ENCODE results near the gene BAG5.
"Not testable (repeated sequence)": the region's sequence is repeated elsewhere in the genome, so short reads cannot be mapped to it uniquely, and the experiment has no call there.

Gene BAG5, protein sequence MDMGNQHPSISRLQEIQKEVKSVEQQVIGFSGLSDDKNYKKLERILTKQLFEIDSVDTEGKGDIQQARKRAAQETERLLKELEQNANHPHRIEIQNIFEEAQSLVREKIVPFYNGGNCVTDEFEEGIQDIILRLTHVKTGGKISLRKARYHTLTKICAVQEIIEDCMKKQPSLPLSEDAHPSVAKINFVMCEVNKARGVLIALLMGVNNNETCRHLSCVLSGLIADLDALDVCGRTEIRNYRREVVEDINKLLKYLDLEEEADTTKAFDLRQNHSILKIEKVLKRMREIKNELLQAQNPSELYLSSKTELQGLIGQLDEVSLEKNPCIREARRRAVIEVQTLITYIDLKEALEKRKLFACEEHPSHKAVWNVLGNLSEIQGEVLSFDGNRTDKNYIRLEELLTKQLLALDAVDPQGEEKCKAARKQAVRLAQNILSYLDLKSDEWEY

DNA sequence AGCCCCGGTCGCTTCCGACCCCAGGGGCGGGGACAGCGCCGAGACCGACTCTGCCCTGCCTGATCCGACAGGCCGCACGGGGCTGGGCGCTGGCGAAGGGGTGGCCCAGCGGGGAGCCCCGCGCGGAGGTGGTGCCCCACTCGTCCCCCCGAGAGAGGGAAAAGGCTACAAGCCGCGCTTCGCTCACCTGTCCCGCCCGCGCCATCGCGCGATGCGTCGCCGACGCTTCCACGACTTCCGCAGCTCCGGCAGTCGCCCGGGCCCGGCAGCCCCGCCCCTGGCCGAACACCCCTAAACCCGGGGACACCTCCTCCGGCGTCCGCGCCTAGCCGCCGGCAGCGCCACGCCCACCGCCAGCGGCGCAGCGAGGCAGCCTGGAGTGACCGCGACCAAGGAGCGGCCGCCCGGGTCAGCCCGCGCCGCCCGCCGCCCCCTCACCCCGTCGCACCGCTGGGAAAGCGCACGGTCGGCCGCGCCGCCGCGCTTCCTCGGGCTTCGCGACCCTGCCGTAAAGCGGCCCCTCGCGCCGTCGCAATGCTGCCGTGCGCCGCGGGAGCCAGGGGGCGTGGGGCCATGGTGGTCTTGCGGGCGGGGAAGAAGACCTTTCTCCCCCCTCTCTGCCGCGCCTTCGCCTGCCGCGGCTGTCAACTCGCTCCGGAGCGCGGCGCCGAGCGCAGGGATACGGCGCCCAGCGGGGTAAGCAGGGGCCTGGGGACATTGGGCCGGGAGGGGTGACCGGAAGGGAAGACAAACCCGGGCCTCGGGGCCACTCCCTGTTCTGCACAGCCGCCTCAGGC lies at the start of gene BAG5, which contains the start of gene COA8:
TSS of gene BAG5 (minus strand) at position 229 of the 797 bp plus-strand sequence. CDS start 1,493 bp downstream, outside the sequence.
TSS of gene COA8 (plus strand) at position 532 of the 797 bp plus-strand sequence. CDS start at position 574, 42 bp downstream.
- peak; percentile 68 to 75 for DNase-seq (ENCODE audit: low read depth in 2 of 2)

- no peak for DNase-seq (ENCODE audit: low read depth in 2 of 2)
These were observed 48.8 kb upstream of the BAG5 start for GRCh38 chr14:103611215-103611614.

DNA sequence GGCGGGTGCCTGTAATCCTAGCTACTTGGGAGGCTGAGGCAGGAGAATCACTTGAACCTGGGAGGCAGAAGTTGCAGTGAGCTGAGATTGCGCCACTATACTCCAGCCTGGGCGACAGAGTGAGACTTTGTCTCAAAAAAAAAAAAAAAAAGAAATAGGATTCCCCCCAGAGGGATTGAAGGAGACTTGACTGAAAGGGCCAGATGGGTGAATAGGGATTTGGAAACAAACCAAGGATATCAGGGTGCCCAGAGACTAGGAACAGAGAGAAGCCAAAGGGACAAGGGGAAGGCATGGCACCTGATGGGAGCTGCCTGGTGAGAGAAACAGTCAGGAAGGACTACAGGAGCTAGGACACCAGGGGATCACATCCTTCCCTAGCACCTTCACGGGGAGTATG lies 46.6 kb upstream of the BAG5 start:
- not testable (repeated sequence) for DNase-seq (ENCODE audit: low read depth in 2 of 2)

- no peak for DNase-seq (ENCODE audit: low read depth in 2 of 2)
These were observed 45.4 kb upstream of the BAG5 start for GRCh38 chr14:103607822-103608221.

DNA sequence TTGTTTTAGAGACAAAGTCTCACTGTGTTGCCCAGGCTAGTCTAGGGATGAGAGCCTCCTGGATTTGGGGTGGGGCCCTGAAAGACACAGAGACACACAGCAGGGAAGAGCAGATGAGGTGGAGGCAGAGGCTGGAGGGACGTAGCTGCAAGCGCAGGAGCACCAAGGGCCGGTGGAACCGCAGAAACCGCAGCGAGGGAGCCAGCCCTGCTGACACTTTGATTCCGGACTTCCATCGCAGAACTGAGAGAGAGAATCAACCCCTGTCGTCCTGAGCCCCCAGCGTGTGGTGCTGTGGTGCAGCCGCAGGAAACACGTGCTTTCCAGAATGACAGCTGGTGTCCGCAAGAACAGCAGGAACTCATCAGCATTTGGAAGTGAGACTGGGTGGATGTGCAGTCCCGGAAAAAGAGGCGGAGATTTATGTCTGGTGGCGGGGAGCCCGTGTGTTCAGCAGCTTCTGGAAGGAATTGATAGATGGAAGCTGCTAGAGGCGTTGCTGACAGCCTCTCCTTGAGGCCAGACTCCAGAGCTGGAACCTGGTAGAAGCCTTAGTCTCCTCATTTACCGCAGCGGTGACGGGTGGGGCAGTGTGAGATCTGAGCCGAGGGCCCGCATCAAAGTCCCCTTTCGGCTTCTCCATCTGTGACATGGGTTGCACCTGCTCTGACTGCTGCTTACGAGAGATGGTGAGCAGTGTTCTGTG lies 44.7 kb upstream of the BAG5 start:
- peak; percentile 24 to 31 for DNase-seq (ENCODE audit: low read depth in 2 of 2)

- DNase-seq (ENCODE audit: low read depth in 2 of 2) = no peak
These were observed 42.2 kb upstream of the BAG5 start for GRCh38 chr14:103604620-103605019.

- no peak for DNase-seq (ENCODE audit: low read depth in 2 of 2)
These were observed 38.0 kb upstream of the BAG5 start for GRCh38 chr14:103600503-103600902.

GRCh38 chr14:103597623-103598377 lies 35.3 kb upstream of the BAG5 start:
- DNase-seq (ENCODE audit: low read depth in 2 of 2) = no peak

DNA sequence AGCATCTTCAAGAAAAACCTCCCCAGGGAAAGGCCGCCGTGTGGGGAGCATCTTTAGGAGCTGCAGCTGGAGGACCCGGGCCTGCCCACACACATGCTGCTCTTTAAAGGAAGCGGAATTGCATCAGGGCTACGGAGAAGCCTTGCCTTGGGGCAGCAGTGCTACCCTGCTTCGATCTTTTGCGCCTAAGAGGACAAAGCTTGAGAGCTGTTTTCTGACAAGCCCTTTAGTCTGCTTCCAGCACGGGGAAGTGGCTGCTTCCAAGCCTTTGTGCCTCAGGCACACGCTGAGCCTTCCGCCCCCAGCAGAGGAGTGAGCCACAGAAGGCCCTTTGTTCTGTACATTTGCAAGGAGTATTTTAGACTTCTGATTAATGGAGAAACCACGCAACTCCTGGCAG lies 31.8 kb upstream of the BAG5 start:
- DNase-seq (ENCODE audit: low read depth in 2 of 2) = no peak

GRCh38 chr14:103593577-103593976 lies 31.1 kb upstream of the BAG5 start:
- no peak for DNase-seq (ENCODE audit: low read depth in 2 of 2)

- DNase-seq (ENCODE audit: low read depth in 2 of 2) = no peak
These were observed 22.0 kb upstream of the BAG5 start for GRCh38 chr14:103584326-103584915.

- DNase-seq (ENCODE audit: low read depth in 2 of 2) = no peak
These were observed 19.7 kb upstream of the BAG5 start for GRCh38 chr14:103581954-103582703.

- DNase-seq (ENCODE audit: low read depth in 2 of 2) = no peak
These were observed 18.7 kb upstream of the BAG5 start for GRCh38 chr14:103581206-103581605.

DNA sequence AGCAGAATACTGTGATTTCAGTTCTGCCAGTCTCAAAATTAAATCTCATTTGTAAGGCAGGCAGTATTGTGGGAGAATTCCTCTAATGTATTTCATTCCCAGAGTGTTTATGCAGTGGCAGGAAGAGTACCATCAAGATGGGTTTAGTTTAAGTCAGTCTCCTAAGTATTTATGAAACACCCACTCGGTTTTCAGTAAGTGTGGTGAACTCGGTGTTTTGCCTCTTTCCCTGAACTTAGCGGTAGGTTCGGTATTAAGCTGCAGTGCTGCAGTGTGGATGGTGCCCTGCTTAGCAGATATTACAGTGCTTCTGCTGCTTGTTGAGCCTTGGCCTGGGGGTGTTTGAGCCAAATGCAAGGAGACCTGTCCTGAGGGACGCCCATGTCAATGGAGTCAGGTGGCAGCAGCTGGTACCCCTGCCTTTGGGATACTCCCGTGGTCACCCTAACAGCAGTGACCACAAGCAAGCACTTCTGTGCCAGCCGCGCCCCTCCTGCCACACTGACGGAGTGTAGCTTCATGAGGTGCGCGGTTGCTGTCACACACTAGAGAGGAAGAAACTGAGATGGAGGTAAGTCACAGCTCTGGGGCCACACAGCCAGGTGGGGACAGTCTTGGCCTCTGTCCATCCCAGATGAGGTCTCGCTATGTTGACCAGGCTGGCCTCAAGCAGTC lies 16.1 kb upstream of the BAG5 start:
- DNase-seq (ENCODE audit: low read depth in 2 of 2) = no peak

GRCh38 chr14:103576371-103577024 lies 14.0 kb upstream of the BAG5 start:
- DNase-seq (ENCODE audit: low read depth in 2 of 2) = no peak

GRCh38 chr14:103574707-103575285 lies 12.3 kb upstream of the BAG5 start:
- DNase-seq (ENCODE audit: low read depth in 2 of 2) = no peak

DNA sequence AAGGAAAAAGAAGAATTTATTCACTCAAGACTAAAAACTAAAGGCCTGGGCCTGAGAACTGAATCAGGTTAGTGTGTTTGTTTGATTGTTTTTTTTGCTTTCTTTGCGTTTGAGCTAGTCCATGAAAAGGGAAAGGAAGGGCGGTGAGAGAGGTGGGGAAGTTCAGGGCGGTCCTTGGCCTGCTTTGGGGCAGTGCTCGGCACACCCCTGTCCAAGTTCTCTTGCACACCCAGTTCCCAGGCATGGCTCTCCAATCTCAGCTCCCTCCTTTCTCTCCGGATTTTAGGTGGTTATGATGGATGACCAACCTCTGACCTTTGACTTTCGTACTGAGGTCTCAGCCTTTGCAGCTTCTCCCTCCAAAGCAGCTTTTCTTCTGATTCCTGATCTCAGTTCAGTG lies 11.6 kb upstream of the BAG5 start:
- DNase-seq (ENCODE audit: low read depth in 2 of 2) = no peak

GRCh38 chr14:103569408-103569807 lies 7.0 kb upstream of the BAG5 start:
- DNase-seq (ENCODE audit: low read depth in 2 of 2) = no peak

DNA sequence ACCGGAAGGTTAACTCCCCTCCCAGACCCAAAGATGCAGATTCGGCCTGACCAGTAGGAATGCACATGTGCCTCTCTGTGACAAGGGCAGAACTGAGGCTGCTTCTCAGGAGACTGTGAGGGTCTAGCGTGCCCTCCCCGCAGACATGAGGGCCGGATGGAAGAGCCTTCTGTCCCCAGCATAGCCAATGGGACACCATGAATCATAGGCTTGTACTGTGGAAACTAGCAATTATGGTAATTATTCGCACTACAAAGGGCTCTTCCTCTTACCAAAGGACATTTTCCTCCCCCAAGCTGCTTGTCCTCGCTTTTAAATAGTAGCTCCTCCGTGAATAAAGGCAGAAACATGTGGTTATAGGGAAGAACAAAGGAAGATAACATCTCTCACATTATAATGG lies 6.5 kb upstream of the BAG5 start:
- DNase-seq (ENCODE audit: low read depth in 2 of 2) = no peak
